GM18505 (cell line): ENCODE results near the gene SUCLA2.
"Not testable (repeated sequence)": the region's sequence is repeated elsewhere in the genome, so short reads cannot be mapped to it uniquely, and the experiment has no call there.

Experiments used
- ATAC-seq: cut with Tn5 transposase; IDR thresholded peaks from one replicate; pipeline ENCODE4 v1.9.1; 2021; ENCODE audit not compliant: unreplicated experiment
- POLR2A ChIP-seq: IDR thresholded peaks from 4 replicates; pipeline ENCODE4 v1.6.1; 2011; ENCODE audit warnings: borderline replicate concordance; ENCODE audit not compliant: insufficient read depth, insufficient read length; ENCODE audit errors: extremely low read depth

SUCLA2 gene

DNA sequence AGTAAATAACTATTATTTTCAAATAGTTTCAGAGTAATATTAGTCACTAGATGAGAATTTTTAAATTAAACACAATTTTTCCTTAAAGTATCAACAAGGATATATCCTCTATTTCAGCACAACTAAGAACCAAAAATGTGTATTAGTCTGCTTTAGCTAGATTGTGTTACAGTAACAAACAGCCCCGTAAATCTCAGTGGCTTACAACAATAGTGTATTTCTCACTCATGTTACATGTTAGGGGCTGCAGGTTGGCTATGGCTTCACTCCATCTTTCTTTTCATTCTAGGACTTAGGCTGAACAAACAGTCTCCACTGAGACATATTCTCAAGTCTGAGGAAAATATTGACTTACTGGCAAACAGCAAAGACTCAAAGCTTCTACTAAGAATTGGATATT lies 11.6 kb upstream of the SUCLA2 start:
- TF ChIP-seq POLR2A: no peak
- no peak for ATAC-seq

- no peak for TF ChIP-seq POLR2A
Observed at GRCh38 chr13:48010698-48011097, 9.6 kb upstream of the SUCLA2 start.

DNA sequence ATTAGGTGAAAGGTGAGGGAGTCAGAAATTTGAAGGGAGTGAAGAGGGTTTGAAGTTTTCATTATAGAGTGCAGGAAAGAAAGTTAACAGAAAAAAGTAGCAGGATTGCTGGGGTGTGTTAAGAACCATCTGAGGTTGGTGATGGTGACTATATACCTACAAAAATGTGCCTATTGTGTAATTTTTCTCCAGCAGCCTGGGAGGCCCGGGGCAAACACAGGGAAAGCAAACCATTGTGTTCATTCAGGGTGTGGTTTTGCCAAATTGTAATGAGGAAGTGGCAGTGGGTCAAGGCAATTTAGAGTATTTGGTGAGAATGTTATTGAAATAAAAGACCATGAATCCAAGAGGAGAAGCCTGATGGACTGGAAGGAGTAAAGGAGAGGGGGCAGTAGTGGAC lies 8.2 kb upstream of the SUCLA2 start:
- TF ChIP-seq POLR2A: no peak
- no peak for ATAC-seq

More at GRCh38 chr13:48010698-48011097, 9.6 kb upstream of the SUCLA2 start:
- no peak for ATAC-seq

GRCh38 chr13:48006396-48006795 lies 5.3 kb upstream of the SUCLA2 start:
- no peak for ATAC-seq
- TF ChIP-seq POLR2A: no peak

GRCh38 chr13:48004201-48004600 lies 3.1 kb upstream of the SUCLA2 start:
- TF ChIP-seq POLR2A: no peak
- no peak for ATAC-seq

DNA sequence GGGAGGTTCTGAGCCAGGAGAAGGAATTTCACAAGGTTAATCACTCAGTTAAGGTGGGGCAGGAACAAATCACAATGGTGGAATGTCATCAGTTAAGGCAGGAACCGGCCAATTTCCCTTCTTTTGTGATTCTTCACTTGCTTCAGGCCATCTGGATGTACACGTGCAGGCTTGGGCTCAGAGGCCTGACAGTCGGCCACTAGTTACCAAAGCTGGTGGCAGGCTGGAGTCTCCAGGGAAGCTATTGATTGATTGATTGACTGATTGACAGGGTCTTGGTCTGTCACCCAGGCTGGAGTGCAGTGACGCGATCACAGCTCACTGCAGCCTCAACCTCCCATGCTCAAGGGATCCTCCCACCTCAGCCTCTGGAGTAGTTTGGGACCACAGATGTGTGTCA lies 926 bp upstream of the SUCLA2 start:
- ATAC-seq: not testable (repeated sequence)

DNA sequence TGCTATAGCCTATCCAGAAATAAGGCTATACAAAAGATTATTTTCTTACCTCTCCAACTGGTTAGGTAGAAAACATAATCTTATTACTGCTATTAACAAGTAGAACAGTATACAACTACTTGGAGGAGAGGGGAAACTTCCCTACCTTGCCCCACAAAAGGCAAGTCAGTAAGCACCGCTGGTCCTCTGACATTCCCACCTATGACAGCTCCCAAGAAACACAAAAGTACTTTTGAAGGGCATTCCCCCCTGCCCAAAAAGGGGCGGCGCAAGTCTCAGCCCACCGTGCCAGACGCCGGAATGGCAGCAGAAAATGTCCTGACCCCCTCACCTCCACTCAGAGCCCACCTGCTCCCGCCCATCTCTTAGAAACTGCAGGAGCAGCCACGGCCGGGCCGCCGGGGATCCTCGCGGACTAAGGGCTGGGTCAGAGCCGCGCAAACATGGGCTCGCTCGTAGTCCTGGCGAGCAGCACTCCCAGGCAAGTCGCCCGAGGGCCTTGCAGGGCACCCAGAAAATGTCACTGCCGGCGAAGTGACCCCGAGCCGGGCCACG lies 437 bp downstream of the SUCLA2 start:
- TF ChIP-seq POLR2A: no peak
- peak; percentile 34 for ATAC-seq

DNA sequence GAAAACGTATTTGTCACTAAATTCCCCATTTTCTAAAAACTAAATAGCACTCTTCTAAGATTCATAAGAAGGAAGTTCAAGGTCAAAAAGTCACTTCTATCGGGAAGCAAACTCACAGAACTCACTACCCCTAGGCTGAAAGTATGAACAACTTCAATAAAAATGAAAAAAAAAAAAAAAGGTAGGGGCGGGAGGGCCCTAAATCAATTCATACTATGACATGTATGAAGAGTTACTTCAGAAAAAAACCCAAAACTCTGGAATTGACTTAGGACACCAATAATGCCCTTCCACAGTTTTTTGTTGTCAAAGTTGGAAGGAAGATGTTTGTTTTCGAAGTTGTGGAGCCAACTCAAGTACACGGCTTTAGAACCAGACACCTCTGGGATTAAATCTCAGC lies 1.1 kb downstream of the SUCLA2 start:
- no peak for TF ChIP-seq POLR2A
- no peak for ATAC-seq

DNA sequence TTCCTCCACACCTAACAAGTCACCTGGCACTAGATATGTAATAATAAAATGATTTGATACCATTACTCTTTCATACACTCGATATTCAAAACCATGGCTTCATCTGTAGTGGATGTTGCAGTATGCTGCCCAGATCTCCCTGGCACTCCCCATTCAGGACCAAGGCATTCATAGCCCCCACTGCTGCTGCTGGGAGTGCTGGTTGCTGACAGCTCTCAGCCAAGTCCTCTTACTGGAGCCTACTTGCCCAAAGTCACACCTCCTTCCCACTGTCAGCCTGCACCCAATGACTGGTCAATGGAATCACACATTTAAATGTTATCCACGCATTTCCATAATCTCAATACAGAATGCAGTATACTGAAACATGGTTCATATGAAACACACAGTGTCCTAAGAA lies 3.7 kb downstream of the SUCLA2 start:
- ATAC-seq: no peak
- no peak for TF ChIP-seq POLR2A

- no peak for ATAC-seq
- no peak for TF ChIP-seq POLR2A
Observed at GRCh38 chr13:47991859-47992258, 9.2 kb downstream of the SUCLA2 start.

DNA sequence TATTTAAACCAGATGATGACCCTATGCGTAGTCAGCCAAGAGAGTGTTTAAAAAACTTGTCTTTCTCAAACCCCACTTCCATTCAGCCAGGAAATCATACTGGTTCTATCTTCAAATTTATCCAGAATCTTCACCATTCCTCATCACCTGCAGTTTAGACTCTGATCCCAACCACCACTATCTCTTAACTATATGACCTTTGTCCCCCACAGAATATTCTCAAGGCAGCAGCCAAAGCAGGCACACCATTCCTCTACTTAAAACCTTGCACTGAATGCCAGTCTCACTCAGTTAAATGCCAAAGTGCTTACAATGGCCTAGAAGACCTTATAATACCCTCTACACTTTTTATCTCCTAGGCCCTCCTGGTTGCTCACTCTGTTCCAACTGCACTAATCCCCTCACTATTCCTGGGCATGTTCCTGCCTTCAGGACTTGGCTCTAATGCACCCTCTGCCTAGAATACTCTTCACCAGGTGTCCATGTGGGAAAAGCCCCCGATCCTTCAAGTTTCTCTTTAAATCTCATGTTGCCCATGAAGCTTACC lies 10.1 kb downstream of the SUCLA2 start:
- ATAC-seq: no peak
- no peak for TF ChIP-seq POLR2A

DNA sequence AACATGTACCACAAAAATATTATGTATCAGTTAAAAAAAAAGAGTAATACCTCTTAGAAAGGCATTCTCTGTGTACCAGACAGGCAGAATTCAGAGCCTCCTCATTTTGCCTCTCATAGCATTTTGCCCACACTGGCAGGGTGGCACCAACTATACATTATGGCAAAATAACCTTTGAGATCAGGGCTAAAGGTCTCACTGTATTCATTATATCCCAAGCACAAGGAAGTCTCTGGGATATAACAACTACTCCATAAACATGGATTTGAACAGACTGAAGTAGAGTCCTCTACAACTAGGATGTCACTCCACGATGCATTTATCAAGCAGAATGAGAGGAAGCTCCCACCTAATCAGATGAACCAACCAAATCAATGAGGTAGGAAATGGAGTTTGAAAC lies 10.6 kb downstream of the SUCLA2 start:
- TF ChIP-seq POLR2A: no peak
- ATAC-seq: no peak

- TF ChIP-seq POLR2A: no peak
- no peak for ATAC-seq
Observed at GRCh38 chr13:47983070-47983469, 18.0 kb downstream of the SUCLA2 start.

GRCh38 chr13:47976325-47976724 lies 24.7 kb downstream of the SUCLA2 start:
- TF ChIP-seq POLR2A: no peak
- no peak for ATAC-seq

DNA sequence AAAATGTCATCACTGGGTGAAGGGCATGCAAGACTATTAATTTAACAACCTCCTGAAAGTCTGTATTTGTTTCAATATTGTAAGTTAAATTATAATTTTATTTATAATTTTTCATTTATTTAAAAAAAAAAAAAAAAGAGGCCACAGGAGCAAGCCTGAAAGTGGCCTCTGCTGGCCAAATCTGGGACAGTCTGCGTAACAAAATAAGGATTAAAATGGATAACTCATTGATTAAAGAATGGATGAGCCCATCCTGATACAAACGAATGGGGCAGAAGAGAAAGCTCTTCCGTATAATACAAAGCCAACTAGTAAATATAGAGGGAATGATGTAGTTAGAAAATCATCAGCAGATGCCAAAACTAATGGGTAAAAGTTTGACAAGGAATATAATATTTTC lies 36.2 kb downstream of the SUCLA2 start:
- no peak for ATAC-seq
- no peak for TF ChIP-seq POLR2A
